AG04450 (cell line): ENCODE data around the gene AP2B1. TPM values are rescaled to one million over a fixed set of nuclear protein-coding genes. Genes with fewer than 3 reads are reported as not detected.

Experiments used
- CTCF ChIA-PET: fragments of 300-600, 350-600 bp; formaldehyde crosslinking; extraction: SDS; loops from one replicate; lab custom pipeline; 2022; ENCODE audit warnings: antibody characterized with exemption, inconsistent platforms; lab: Charles Lee
- POLR2A ChIA-PET: fragments of 350-600 bp; formaldehyde crosslinking; extraction: SDS; loops from one replicate; lab custom pipeline; 2021; ENCODE audit warnings: antibody characterized with exemption, inconsistent platforms; lab: Yijun Ruan, JAX
- DNase-seq: peaks from one replicate; pipeline ENCODE4 v3.0.0-alpha.2; 2011; ENCODE audit warnings: low read depth, low spot score
- H3K27ac ChIP-seq: one replicate; pipeline ENCODE4 v1.5.1; 2012; ENCODE audit warnings: low read depth, low read length, control low read depth
- H3K27me3 ChIP-seq: one replicate; pipeline ENCODE4 v1.6.0; 2012; ENCODE audit warnings: low read length; ENCODE audit not compliant: control insufficient read depth, insufficient read depth
- H3K4me3 ChIP-seq: 2 replicates; pipeline ENCODE4 v1.5.1; 2011; ENCODE audit warnings: mild to moderate bottlenecking, low read depth, low read length, control low read depth
- H3K9me3 ChIP-seq: 2 replicates; pipeline ENCODE4 v1.5.1; 2012; ENCODE audit warnings: low read length; ENCODE audit not compliant: control insufficient read depth, insufficient read depth
- CTCF ChIP-seq: IDR thresholded peaks from 2 replicates; pipeline ENCODE4 v1.5.1; 2011; ENCODE audit warnings: low read depth, low read length, control low read depth, inconsistent platforms
- polyA plus RNA-seq: library from polyadenylated mRNA; depleted of rRNA; stranded (reverse); fragments of >200 nt; gene quantifications from 2 replicates; pipeline ENCODE4 v1.2.3, GENCODE V29; 2011

Gene AP2B1
- polyA plus RNA-seq, 1 experiment: 258 TPM

GRCh38 chr17:35730400-35731005 lies 143.4 kb downstream of the AP2B1 start:
- no peak overlapping the region for H3K27ac ChIP-seq
- no peaks in the 10 kb centered on the region for H3K27me3 ChIP-seq
- POLR2A ChIA-PET: interaction anchor here (1.4 kb wide), 1 partner anchor 79 kb away, joined by 5 read pairs; the partner anchor contains the start of gene TAF15
- no peaks in the 10 kb centered on the region; the same call in 1 of the 2 replicates for H3K9me3 ChIP-seq
- no peak overlapping the region for H3K4me3 ChIP-seq
- CTCF ChIA-PET: interaction anchor here (1.2 to 2.9 kb wide), 3 partner anchors 17 to 117 kb away, joined by 3 to 21 read pairs (median 10); no protein-coding TSS in a partner anchor
- TF ChIP-seq CTCF: no peak
- no peak for DNase-seq

GRCh38 chr17:35731239-35731916 lies 144.3 kb downstream of the AP2B1 start, which contains the start of gene RASL10B:
Gene RASL10B (plus strand): TSS chr17:35731639. CDS start chr17:35735185, 3,546 bp downstream.
- H3K9me3 ChIP-seq: no peaks in the 10 kb centered on the region; the same call in 1 of the 2 replicates
- TF ChIP-seq CTCF: no peak
- H3K27me3 ChIP-seq: no peaks in the 10 kb centered on the region
- DNase-seq: no peak
- no peak within 1 kb of the TSS for H3K27ac ChIP-seq
- H3K4me3 ChIP-seq: peak within 1 kb of the TSS; percentile 70
- ChIA-PET POLR2A (interaction anchor here (1.0 to 1.4 kb wide), 4 partner anchors 8 to 78 kb away, joined by 3 to 5 read pairs (median 4); partner anchors contain the start of gene TAF15), CTCF (interaction anchor here (0.6 to 2.9 kb wide), 4 partner anchors 16 to 118 kb away, joined by 3 to 21 read pairs (median 8); no protein-coding TSS in a partner anchor)

DNA sequence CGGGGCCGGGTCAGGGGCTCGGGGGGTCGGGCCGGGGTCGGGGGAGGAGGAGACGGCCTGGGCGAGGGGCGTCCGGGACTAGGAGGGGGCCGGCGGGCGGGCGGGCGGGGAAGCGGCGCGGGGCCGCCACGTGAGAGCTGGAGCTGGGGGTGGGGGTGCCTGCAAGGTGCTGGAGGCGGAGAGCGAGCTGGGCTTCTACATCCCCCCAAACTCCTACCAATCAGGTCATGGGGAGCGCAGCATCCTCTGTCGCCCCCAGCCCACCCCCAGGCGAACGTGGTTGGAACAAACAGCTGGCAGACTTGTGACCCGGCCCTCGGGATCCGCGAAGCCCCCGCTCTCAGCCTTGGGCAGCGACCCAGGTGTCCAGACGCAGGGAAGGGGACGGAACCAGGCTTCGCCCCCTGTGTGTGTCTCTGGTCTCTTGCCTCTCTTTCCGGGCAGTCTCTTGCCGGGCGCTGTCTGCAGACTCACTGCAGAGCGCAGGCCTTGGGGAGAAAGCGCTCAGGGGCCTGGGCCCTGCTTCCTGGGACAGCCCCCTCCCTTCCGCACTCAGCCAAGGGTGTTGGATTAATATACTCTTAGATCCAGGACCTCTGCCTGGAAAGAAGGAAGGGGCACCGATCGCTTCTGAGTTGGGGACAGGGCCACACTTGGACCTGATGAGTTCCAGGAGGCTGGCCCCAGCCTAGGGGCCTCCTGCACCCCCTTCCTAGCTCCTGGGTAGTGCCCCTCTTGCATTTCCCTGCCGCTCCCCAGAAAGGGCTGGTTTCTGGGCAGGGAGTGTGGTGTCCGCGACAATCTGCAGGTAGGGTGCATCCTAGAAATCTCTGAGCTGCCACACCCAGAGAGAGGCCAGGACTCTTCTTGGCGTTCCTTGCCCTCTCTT lies 145.0 kb downstream of the AP2B1 start:
- TF ChIP-seq CTCF: no peak

GRCh38 chr17:35732806-35733136 lies 145.6 kb downstream of the AP2B1 start:
- H3K4me3 ChIP-seq: peak overlapping the region; percentile 70; the same call in 1 of the 2 replicates
- TF ChIP-seq CTCF: no peak
- POLR2A ChIA-PET: no interaction called here

More for the DNA sequence above, 145.0 kb downstream of the AP2B1 start:
- Histone ChIP-seq H3K4me3 (peak overlapping the region; percentile 70), H3K27ac (no peak overlapping the region), H3K27me3 (no peaks in the 10 kb centered on the region), H3K9me3 (no peaks in the 10 kb centered on the region; the same call in 1 of the 2 replicates)
- CTCF ChIA-PET: interaction anchor here (0.6 to 2.9 kb wide), 7 partner anchors 16 to 119 kb away, joined by 3 to 21 read pairs (median 6); no protein-coding TSS in a partner anchor
- POLR2A ChIA-PET: interaction anchor here (1.0 to 1.4 kb wide), 4 partner anchors 8 to 77 kb away, joined by 3 to 5 read pairs (median 4); partner anchors contain the start of gene TAF15
- no peak for DNase-seq

More at GRCh38 chr17:35732806-35733136, 145.6 kb downstream of the AP2B1 start:
- no peak overlapping the region for H3K27ac ChIP-seq
- no peaks in the 10 kb centered on the region for H3K27me3 ChIP-seq
- CTCF ChIA-PET: interaction anchor here (0.7 to 2.1 kb wide), 2 partner anchors 15 to 119 kb away, joined by 3 to 9 read pairs; no protein-coding TSS in a partner anchor
- H3K9me3 ChIP-seq: no peaks in the 10 kb centered on the region; the same call in 1 of the 2 replicates
- no peak for DNase-seq
